Lung (tissue), 12 donors: ENCODE measurements around the gene FXYD5. TPM values are rescaled to one million over a fixed set of nuclear protein-coding genes. Genes with fewer than 3 reads are reported as not detected.

Experiments used
- ATAC-seq: fragments of 200-7000 bp; cut with Tn5 transposase; one replicate; pipeline ENCODE4 v1.9.1; 2020; ENCODE audit warnings: moderate number of reproducible peaks; ENCODE audit not compliant: insufficient read depth, low FRiP score
- DNase-seq, 3 donors: peaks; one replicate each; pipeline ENCODE4 v3.0.0-alpha.2; 2013 to 2017
- H3K27ac ChIP-seq, 2 donors: one replicate each; pipeline ENCODE4 v1.5.1; 2013; ENCODE audit warnings: mild to moderate bottlenecking in 2 of 2, moderate library complexity in 2 of 2, control low read depth in 1 of 2, inconsistent platforms in 1 of 2, low read depth in 1 of 2, low read length in 1 of 2
- H3K27me3 ChIP-seq, 3 donors: one replicate each; pipeline ENCODE4 v1.5.1; 2013; ENCODE audit warnings: low read length in 2 of 3; ENCODE audit not compliant: control insufficient read depth in 3 of 3, insufficient read depth in 3 of 3
- H3K36me3 ChIP-seq, 4 donors: one replicate each; pipeline ENCODE4 v1.5.1; 2013; ENCODE audit warnings: low read length in 4 of 4, mild to moderate bottlenecking in 1 of 4, moderate library complexity in 1 of 4; ENCODE audit not compliant: control insufficient read depth in 4 of 4, insufficient read depth in 4 of 4
- H3K4me1 ChIP-seq, 5 donors: one replicate each; pipeline ENCODE4 v1.5.1; 2013; ENCODE audit warnings: low read length in 5 of 5, mild to moderate bottlenecking in 2 of 5, moderate library complexity in 1 of 5; ENCODE audit not compliant: control insufficient read depth in 5 of 5, insufficient read depth in 5 of 5
- H3K4me3 ChIP-seq: one replicate; pipeline ENCODE4 v1.5.1; 2013; ENCODE audit warnings: mild to moderate bottlenecking, control low read depth, moderate library complexity
- H3K9ac ChIP-seq, 2 donors: one replicate each; pipeline ENCODE4 v1.5.1; 2013; ENCODE audit warnings: low read length in 2 of 2, control low read depth in 1 of 2; ENCODE audit not compliant: insufficient read depth in 1 of 2
- H3K9me3 ChIP-seq, 4 donors: one replicate each; pipeline ENCODE4 v1.5.1; 2013; ENCODE audit warnings: low read length in 3 of 4, mild to moderate bottlenecking in 1 of 4, moderate library complexity in 1 of 4; ENCODE audit not compliant: control insufficient read depth in 4 of 4, insufficient read depth in 3 of 4
- CTCF ChIP-seq: IDR thresholded peaks from 2 replicates; pipeline ENCODE4 v1.5.1; 2012; ENCODE audit warnings: mild to moderate bottlenecking; ENCODE audit errors: control extremely low read depth, extremely low read depth
- WGBS, 2 donors: extraction: QIAGEN DNeasy Blood & Tissue Kit; methylation state at CpG; one replicate each; pipeline ENCODE4 v1.1.7; 2013; 5-methylcytosine and 5-hydroxymethylcytosine counted together
- polyA plus RNA-seq, 2 donors: library from polyadenylated mRNA; stranded (reverse); fragments of 200-250 nt; gene quantifications; one replicate each; pipeline ENCODE4 v1.2.1, GENCODE V29; 2013
- total RNA-seq, 2 donors: library from RNA; depleted of rRNA in 1 of 2; stranded (reverse); fragments of >200 nt in 1 of 2; gene quantifications; one replicate each; pipeline ENCODE4 v1.2.1, GENCODE V29; 2014 to 2021
- donor health status: control.
- donor health status: control.
- donor health status: Bipolar disorder and iron deficiency.
- donor health status: healthy.
- donor health status: DM: yes; HTN: yes; CAD: no.

Gene FXYD5
- total and polyA plus RNA-seq, 4 donors: 9.9 to 203 (median 138) TPM

- Histone ChIP-seq H3K27ac (no peak overlapping the region), H3K27me3 (no peaks in the 10 kb centered on the region), H3K4me1 (peaks cover 0 to 2% (median 0%) of the 10 kb centered on the region in 5 donors), H3K4me3 (no peak overlapping the region), H3K9me3 (no peaks in the 10 kb centered on the region), H3K9ac (no peak overlapping the region), H3K36me3 (peaks cover 0 to 7% (median 0%) of the 10 kb centered on the region in 4 donors)
- ATAC-seq (no peak), DNase-seq (no peak)
- 90 to 91% methylated on average over 6 of the region's 6 CpGs for whole genome bisulfite sequencing, 2 donors
- no peak for TF ChIP-seq CTCF
Observed at GRCh38 chr19:35174226-35174625, 19.7 kb downstream of the FXYD5 start.

DNA sequence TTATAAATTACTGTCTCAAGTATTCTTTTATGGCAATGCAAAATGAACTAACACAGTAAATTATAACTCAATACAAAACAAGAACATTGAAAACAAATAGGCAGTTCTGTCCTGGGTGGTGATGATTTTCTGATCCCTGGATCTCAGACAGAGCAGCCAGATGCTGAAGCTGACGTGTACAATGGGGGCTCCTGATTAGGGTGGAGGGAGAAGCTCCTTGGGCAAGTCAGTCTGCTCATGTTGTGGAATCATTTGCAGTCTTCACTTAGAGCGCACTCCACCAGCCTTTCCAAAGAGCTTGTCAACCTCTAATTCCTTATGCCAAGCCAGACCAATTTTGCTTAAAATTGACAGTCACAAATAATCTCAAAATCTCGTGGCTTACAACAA lies 21.6 kb downstream of the FXYD5 start:
- WGBS, 2 donors: 76 to 86% methylated on average over 3 of the region's 3 CpGs
- H3K27ac ChIP-seq: no peak overlapping the region

GRCh38 chr19:35177377-35178274 lies 23.1 kb downstream of the FXYD5 start:
- DNase-seq (no peak), ATAC-seq (no peak)
- no peak for TF ChIP-seq CTCF
- Histone ChIP-seq H3K36me3 (no peaks in the 10 kb centered on the region), H3K4me1 (peaks cover 0 to 2% (median 0%) of the 10 kb centered on the region in 5 donors), H3K9ac (no peak overlapping the region), H3K27ac (no peak overlapping the region), H3K9me3 (no peaks in the 10 kb centered on the region), H3K27me3 (no peaks in the 10 kb centered on the region), H3K4me3 (no peak overlapping the region)
- 81 to 83% methylated on average over 7 of the region's 7 CpGs for WGBS, 2 donors

More for the DNA sequence above, 21.6 kb downstream of the FXYD5 start:
- Histone ChIP-seq H3K27me3 (no peaks in the 10 kb centered on the region), H3K9me3 (no peaks in the 10 kb centered on the region), H3K36me3 (no peaks in the 10 kb centered on the region), H3K4me3 (no peak overlapping the region), H3K9ac (no peak overlapping the region), H3K4me1 (peaks cover 0 to 2% (median 0%) of the 10 kb centered on the region in 5 donors)
- no peak for DNase-seq
- no peak for ATAC-seq
- no peak for TF ChIP-seq CTCF
